CD4-positive, CD25-positive, alpha-beta regulatory T cell (primary cell): ENCODE measurements around the gene UGT3A2. TPM values are rescaled to one million over a fixed set of nuclear protein-coding genes. Genes with fewer than 3 reads are reported as not detected.
A peak's percentile ranks its signal among the peaks of the same experiment; 100 is the strongest.

ENCODE experiments used
- ATAC-seq, 2 donors: fragments of 150-1000 bp; cut with Tn5 transposase; one replicate each; pipeline ENCODE4 v1.10.0; 2021; ENCODE audit warnings: low read depth in 2 of 2, moderate number of reproducible peaks in 2 of 2, moderate library complexity in 1 of 2
- DNase-seq, 3 donors: peaks; one replicate each; pipeline versions ENCODE4 v3.0.0 to v3.0.0-alpha.2; 2012 to 2022; ENCODE audit warnings: mixed read lengths in 1 of 3
- H3K27ac ChIP-seq: one replicate; pipeline ENCODE4 v1.7.0; 2013; ENCODE audit warnings: mild to moderate bottlenecking, low read length; ENCODE audit not compliant: insufficient read depth, poor library complexity, severe bottlenecking
- H3K27me3 ChIP-seq: one replicate; pipeline ENCODE4 v1.7.0; 2013; ENCODE audit warnings: low read length; ENCODE audit not compliant: control insufficient read depth, insufficient read depth
- H3K36me3 ChIP-seq: one replicate; pipeline ENCODE4 v1.7.0; 2013; ENCODE audit warnings: mild to moderate bottlenecking, low read length, moderate library complexity; ENCODE audit not compliant: control insufficient read depth, insufficient read depth
- H3K4me1 ChIP-seq: 2 replicates; pipeline ENCODE4 v1.7.0; 2013; ENCODE audit warnings: mild to moderate bottlenecking, low read length; ENCODE audit not compliant: insufficient read depth, control insufficient read depth, poor library complexity, severe bottlenecking
- H3K4me3 ChIP-seq: one replicate; pipeline ENCODE4 v1.7.0; 2013; ENCODE audit warnings: low read depth, mild to moderate bottlenecking, low read length, moderate library complexity
- H3K9me3 ChIP-seq, 2 experiments: 1 replicate in 1 of 2; 2 replicates in 1 of 2; pipeline ENCODE4 v1.7.0; 2013; ENCODE audit warnings: low read length in 2 of 2, mild to moderate bottlenecking in 1 of 2, moderate library complexity in 1 of 2; ENCODE audit not compliant: control insufficient read depth in 2 of 2
- H3K27ac Mint-ChIP-seq, 3 donors: one replicate each; pipeline ENCODE4 v1.8.0; 2020 to 2022; ENCODE audit warnings: mild to moderate bottlenecking in 3 of 3, mixed read lengths in 3 of 3, moderate library complexity in 2 of 3
- H3K27me3 Mint-ChIP-seq: one replicate; pipeline ENCODE4 v1.8.0; 2022; ENCODE audit warnings: mild to moderate bottlenecking, mixed read lengths
- H3K36me3 Mint-ChIP-seq: one replicate; pipeline ENCODE4 v1.8.0; 2020; ENCODE audit warnings: mixed read lengths
- H3K4me1 Mint-ChIP-seq, 4 donors: one replicate each; pipeline ENCODE4 v1.8.0; 2020 to 2022; ENCODE audit warnings: mixed read lengths in 4 of 4, mild to moderate bottlenecking in 1 of 4
- H3K4me3 Mint-ChIP-seq, 4 donors: one replicate each; pipeline ENCODE4 v1.8.0; 2020 to 2022; ENCODE audit warnings: mild to moderate bottlenecking in 4 of 4, mixed read lengths in 4 of 4, moderate library complexity in 3 of 4
- H3K9me3 Mint-ChIP-seq, 7 donors: one replicate each; pipeline ENCODE4 v1.8.0; 2020 to 2022; ENCODE audit warnings: mixed read lengths in 7 of 7, mild to moderate bottlenecking in 3 of 7, moderate library complexity in 2 of 7
- polyA plus RNA-seq, 4 donors: library from polyadenylated mRNA; unstranded; fragments of 300-500 nt; fragmentation: Illumina TruSeq; gene quantifications; one replicate each; pipeline ENCODE4 v1.2.3, GENCODE V29; 2021
- total RNA-seq: library from RNA; stranded (reverse); gene quantifications from one replicate; pipeline ENCODE4 v1.2.3, GENCODE V29; 2022

The UGT3A2 gene
- total RNA-seq, result not detected
- under 1 TPM in 3 of 4 donors, not detected in 1; 0.07 to 0.60 (median 0.20) TPM for polyA plus RNA-seq

DNA sequence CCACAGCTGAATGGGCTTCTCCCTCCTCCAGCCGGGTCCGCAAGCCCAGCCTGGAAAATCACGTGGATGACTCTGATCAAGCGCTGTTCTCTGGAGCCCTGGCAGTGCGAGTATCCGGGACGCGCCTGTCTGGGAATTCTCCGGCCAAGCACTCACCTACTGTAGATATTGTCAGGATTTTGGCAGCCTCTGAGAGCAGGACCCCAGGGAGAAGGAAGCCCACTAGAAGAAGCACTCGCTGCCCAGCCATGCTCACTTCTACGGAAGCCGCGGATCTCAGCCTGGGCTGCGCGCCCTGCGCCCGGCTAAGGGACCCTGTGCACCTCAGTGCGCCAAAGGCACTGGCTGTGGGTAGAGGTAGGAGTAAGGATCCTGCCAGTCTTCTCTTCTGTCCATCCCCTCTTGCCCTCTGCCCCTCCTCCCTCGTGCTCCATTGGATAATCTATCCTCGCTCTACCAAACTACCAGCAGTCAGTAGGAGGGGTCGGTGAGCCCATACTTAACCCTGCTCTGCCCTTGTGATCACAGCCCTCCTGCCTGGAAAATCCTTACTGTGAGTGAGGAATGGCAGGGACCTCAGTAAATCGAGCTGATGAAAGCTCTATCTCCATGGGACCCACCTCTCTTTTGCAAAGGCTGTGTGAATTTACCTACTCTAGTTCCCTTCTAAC, at the start of gene UGT3A2:
Gene UGT3A2, minus strand, starts transcription at position 343 of the 671 bp plus-strand sequence. Its CDS starts 93 bp downstream, at position 250.
- H3K9me3 ChIP-seq, result no peaks in the 10 kb centered on the region
- peaks cover 7 to 18% (median 9%) of the 10 kb centered on the region in 4 donors for H3K4me1 Mint-ChIP-seq
- peaks cover 3% of the 10 kb centered on the region for H3K4me1 ChIP-seq
- H3K27ac Mint-ChIP-seq, result no peak within 1 kb of the TSS
- no peak within 1 kb of the TSS for H3K4me3 ChIP-seq
- H3K27me3 ChIP-seq, result peaks cover 2% of the 10 kb centered on the region
- peaks cover 0 to 4% (median 0%) of the 10 kb centered on the region in 7 donors for H3K9me3 Mint-ChIP-seq
- H3K4me3 Mint-ChIP-seq, result no peak within 1 kb of the TSS
- no peaks in the 10 kb centered on the region for H3K36me3 ChIP-seq
- no peak for DNase-seq
- peaks cover 44% of the 10 kb centered on the region for H3K27me3 Mint-ChIP-seq
- no peaks in the 10 kb centered on the region for H3K36me3 Mint-ChIP-seq
- no peak within 1 kb of the TSS for H3K27ac ChIP-seq
- no peak for ATAC-seq

- Histone ChIP-seq H3K9me3 (no peaks in the 10 kb centered on the region), H3K4me3 (no peak overlapping the region), H3K27me3 (no peaks in the 10 kb centered on the region), H3K36me3 (peaks cover 68% of the 10 kb centered on the region), H3K4me1 (no peaks in the 10 kb centered on the region), H3K27ac (no peak overlapping the region)
- no peaks in the 10 kb centered on the region for H3K27me3 Mint-ChIP-seq
- H3K4me3 Mint-ChIP-seq, result no peak overlapping the region
- DNase-seq, result no peak
- peaks cover 2 to 13% (median 2%) of the 10 kb centered on the region in 4 donors for H3K4me1 Mint-ChIP-seq
- no peaks in the 10 kb centered on the region for H3K9me3 Mint-ChIP-seq
- peaks cover 60% of the 10 kb centered on the region for H3K36me3 Mint-ChIP-seq
- H3K27ac Mint-ChIP-seq, result no peak overlapping the region
- ATAC-seq, result no peak
These were observed 44.6 kb upstream of the UGT3A2 start for GRCh38 chr5:36111238-36111637.

DNA sequence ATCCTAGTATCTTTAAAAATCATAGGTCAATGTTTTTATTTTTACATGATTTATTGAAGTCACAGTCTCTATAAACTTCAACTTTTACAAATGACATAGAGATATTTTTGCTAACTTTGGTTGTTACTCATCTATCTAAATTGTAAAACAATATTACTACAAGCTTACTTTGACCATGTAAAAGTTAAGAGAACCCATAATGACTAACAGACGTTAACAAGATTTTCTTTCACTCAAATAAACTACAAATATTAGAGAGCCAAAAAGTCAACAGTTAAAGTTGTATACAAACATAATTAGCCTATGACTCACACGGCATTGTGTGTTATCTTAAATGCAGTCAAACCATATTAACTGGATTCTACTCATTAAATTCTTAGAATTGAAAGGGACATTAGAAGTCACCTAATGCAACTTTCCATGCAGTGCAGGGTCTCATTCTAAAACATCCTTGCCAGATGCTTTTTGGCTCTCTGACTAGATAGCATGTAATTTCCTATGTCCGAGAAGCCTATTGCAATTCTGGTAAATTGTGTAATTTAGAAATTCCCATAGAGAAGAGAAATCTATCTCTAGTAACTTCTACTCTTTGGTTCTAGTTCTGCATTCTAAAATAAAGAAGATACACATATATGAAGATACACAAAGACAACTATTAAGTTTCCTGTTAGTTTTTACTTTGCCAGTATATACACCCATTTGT, 42.2 kb upstream of the UGT3A2 start:
- Mint-ChIP-seq H3K36me3 (peaks cover 58% of the 10 kb centered on the region), H3K4me3 (no peak overlapping the region), H3K4me1 (peaks cover 0 to 13% (median 2%) of the 10 kb centered on the region in 4 donors), H3K27me3 (no peaks in the 10 kb centered on the region), H3K9me3 (no peaks in the 10 kb centered on the region), H3K27ac (no peak overlapping the region)
- Histone ChIP-seq H3K9me3 (no peaks in the 10 kb centered on the region), H3K27me3 (no peaks in the 10 kb centered on the region), H3K4me1 (no peaks in the 10 kb centered on the region), H3K36me3 (peaks cover 78% of the 10 kb centered on the region), H3K27ac (no peak overlapping the region), H3K4me3 (no peak overlapping the region)
- no peak for DNase-seq
- no peak for ATAC-seq

DNA sequence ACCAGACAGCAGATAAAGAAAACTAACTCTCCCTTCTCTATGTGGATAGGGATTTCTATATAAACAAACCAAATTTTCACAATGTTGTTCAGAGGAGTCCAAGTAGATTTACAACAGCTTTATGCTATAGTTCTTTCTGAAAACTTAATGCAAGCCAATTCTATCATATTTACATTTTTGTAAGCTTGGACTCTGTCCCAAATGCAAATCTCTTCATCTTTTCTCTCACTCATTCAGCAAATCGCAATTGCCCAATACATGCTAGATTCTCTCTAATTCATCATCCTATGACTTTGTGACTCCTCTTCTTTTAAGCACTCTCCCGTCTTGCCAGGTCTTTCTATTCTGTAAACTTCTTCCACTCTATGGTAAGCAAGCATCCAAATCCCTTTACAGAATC, 39.1 kb upstream of the UGT3A2 start:
- Mint-ChIP-seq H3K36me3 (peaks cover 47% of the 10 kb centered on the region), H3K4me1 (peaks cover 0 to 8% (median 0%) of the 10 kb centered on the region in 4 donors), H3K27me3 (no peaks in the 10 kb centered on the region), H3K9me3 (no peaks in the 10 kb centered on the region), H3K27ac (no peak overlapping the region), H3K4me3 (no peak overlapping the region)
- Histone ChIP-seq H3K4me3 (no peak overlapping the region), H3K27me3 (no peaks in the 10 kb centered on the region), H3K4me1 (no peaks in the 10 kb centered on the region), H3K9me3 (no peaks in the 10 kb centered on the region), H3K27ac (no peak overlapping the region), H3K36me3 (peaks cover 67% of the 10 kb centered on the region)
- DNase-seq (no peak), ATAC-seq (no peak)

GRCh38 chr5:36099748-36100147, 33.1 kb upstream of the UGT3A2 start:
- Mint-ChIP-seq H3K27me3 (no peaks in the 10 kb centered on the region), H3K9me3 (no peaks in the 10 kb centered on the region), H3K4me1 (no peaks in the 10 kb centered on the region), H3K27ac (no peak overlapping the region), H3K4me3 (no peak overlapping the region), H3K36me3 (peaks cover 13% of the 10 kb centered on the region)
- Histone ChIP-seq H3K9me3 (no peaks in the 10 kb centered on the region), H3K4me1 (no peaks in the 10 kb centered on the region), H3K36me3 (peaks cover 14% of the 10 kb centered on the region), H3K4me3 (no peak overlapping the region), H3K27ac (no peak overlapping the region), H3K27me3 (no peaks in the 10 kb centered on the region)
- DNase-seq, result no peak
- ATAC-seq, result no peak

GRCh38 chr5:36096486-36096885, 29.8 kb upstream of the UGT3A2 start:
- H3K9me3 Mint-ChIP-seq, result peaks cover 0 to 3% (median 0%) of the 10 kb centered on the region in 7 donors
- no peak for DNase-seq

DNA sequence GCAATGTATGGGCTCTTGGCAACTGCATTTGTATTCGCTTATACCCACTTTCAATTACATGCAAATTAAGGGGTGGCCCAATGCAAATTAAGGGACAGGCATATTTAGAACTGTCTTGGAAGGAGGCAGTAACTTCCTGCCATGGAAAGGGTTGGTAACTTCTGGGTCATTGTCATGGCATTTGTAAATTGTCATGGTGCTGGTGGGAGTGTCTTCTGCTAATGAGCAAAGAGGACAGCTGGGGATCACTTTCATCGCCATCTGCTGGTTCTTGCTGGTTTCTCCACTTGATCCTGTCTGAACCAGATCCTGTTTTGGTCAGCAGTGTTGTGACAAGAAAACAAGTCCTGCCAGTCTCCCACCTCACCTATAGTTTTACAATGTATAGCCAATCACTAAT, 23.3 kb upstream of the UGT3A2 start:
- peak in 1 of 3 donors; percentile 37 for DNase-seq
- no peak overlapping the region for H3K4me3 Mint-ChIP-seq
- peaks cover 0 to 4% (median 0%) of the 10 kb centered on the region in 4 donors for H3K4me1 Mint-ChIP-seq

More at GRCh38 chr5:36096486-36096885, 29.8 kb upstream of the UGT3A2 start:
- Histone ChIP-seq H3K27me3 (no peaks in the 10 kb centered on the region), H3K4me3 (no peak overlapping the region), H3K4me1 (no peaks in the 10 kb centered on the region), H3K36me3 (no peaks in the 10 kb centered on the region), H3K9me3 (no peaks in the 10 kb centered on the region), H3K27ac (no peak overlapping the region)
- peaks cover 4% of the 10 kb centered on the region for H3K36me3 Mint-ChIP-seq
- ATAC-seq, result no peak
- no peak overlapping the region for H3K4me3 Mint-ChIP-seq
- no peaks in the 10 kb centered on the region for H3K27me3 Mint-ChIP-seq
- H3K27ac Mint-ChIP-seq, result no peak overlapping the region
- no peaks in the 10 kb centered on the region for H3K4me1 Mint-ChIP-seq

More for the DNA sequence above, 23.3 kb upstream of the UGT3A2 start:
- Histone ChIP-seq H3K27me3 (peaks cover 2% of the 10 kb centered on the region), H3K36me3 (no peaks in the 10 kb centered on the region), H3K4me3 (no peak overlapping the region), H3K4me1 (no peaks in the 10 kb centered on the region), H3K27ac (no peak overlapping the region), H3K9me3 (peaks cover 4 to 5% of the 10 kb centered on the region in 2 experiments)
- Mint-ChIP-seq H3K27me3 (peaks cover 13% of the 10 kb centered on the region), H3K27ac (no peak overlapping the region), H3K9me3 (peaks cover 0 to 7% (median 2%) of the 10 kb centered on the region in 7 donors), H3K36me3 (no peaks in the 10 kb centered on the region)
- ATAC-seq, result no peak
